Measurements from ENCODE around the gene SSC5D. TPM values are rescaled to one million over a fixed set of nuclear protein-coding genes. Genes with fewer than 3 reads are reported as not detected.

The SSC5D gene
- total RNA-seq, 1 donor from 2014 or later = 0.33 TPM

DNA sequence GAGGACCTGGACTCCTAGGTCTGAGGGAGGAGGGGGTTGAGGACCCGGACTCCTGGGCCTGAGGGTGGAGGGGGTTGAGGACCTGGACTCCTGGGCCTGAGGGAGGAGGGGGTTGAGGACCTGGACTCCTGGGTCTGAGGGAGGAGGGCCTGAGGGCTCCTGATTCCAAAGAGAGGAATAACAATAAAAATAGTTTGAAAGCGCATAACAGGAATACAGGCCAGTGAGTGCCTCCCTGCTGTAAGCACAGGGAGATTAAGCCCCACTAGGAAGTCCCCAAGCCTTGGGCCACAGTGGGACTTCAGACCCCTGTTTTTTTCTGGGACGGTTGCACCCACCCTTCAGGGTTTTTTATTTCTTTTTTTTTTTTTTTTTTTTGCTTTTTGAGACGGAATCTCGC, 49.9 kb downstream of the SSC5D start:
- H3K27me3 ChIP-seq (ENCODE audit: control insufficient read depth, insufficient read depth, low read length) = peaks cover 3% of the 10 kb centered on the region
- no peaks in the 10 kb centered on the region for H3K36me3 ChIP-seq (ENCODE audit: control insufficient read depth, insufficient read depth, low read length)
- H3K4me3 ChIP-seq (ENCODE audit: low read depth, low read length) = no peak overlapping the region
- no peak for TF ChIP-seq CTCF (IDR thresholded peaks at IDR 0.05; ENCODE audit: insufficient read depth, low read length, poor library complexity, severe bottlenecking)
- DNase-seq (ENCODE audit: low read depth) = no peak

- Histone ChIP-seq H3K4me3 (ENCODE audit: low read depth, low read length) (no peak overlapping the region), H3K27me3 (ENCODE audit: control insufficient read depth, insufficient read depth, low read length) (peaks cover 3% of the 10 kb centered on the region), H3K36me3 (ENCODE audit: control insufficient read depth, insufficient read depth, low read length) (no peaks in the 10 kb centered on the region)
- DNase-seq (ENCODE audit: low read depth) = no peak
- TF ChIP-seq CTCF (IDR thresholded peaks at IDR 0.05; ENCODE audit: insufficient read depth, low read length, poor library complexity, severe bottlenecking) = no peak
Measured at GRCh38 chr19:55539090-55539984, 51.1 kb downstream of the SSC5D start.

GRCh38 chr19:55540619-55541018, 52.4 kb downstream of the SSC5D start:
- H3K27me3 ChIP-seq (ENCODE audit: control insufficient read depth, insufficient read depth, low read length) = peaks cover 3% of the 10 kb centered on the region
- no peak overlapping the region for H3K4me3 ChIP-seq (ENCODE audit: low read depth, low read length)
- no peak for TF ChIP-seq CTCF (IDR thresholded peaks at IDR 0.05; ENCODE audit: insufficient read depth, low read length, poor library complexity, severe bottlenecking)
- no peak for DNase-seq (ENCODE audit: low read depth)
- H3K36me3 ChIP-seq (ENCODE audit: control insufficient read depth, insufficient read depth, low read length) = no peaks in the 10 kb centered on the region

DNA sequence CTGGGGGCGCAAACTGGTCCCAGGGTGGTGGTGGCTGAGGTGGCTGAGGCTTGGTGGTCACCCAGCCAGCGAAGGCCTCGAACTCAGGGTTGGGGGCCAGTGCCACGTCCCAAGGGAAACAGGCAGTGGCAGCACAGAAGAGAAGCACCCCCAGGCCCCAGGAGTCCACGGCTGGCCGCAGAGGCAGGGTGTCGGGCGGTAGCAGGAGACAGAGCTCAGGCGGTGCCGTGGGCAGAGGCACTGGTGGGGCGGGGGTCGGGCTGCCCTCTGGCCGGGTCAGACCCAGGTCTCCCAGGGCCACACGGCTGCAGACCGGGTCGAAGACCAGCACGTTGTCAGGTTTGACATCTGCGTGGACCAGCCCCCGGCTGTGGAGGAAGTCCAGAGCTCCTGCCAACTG, 52.9 kb downstream of the SSC5D start:
- Histone ChIP-seq H3K36me3 (ENCODE audit: control insufficient read depth, insufficient read depth, low read length) (no peaks in the 10 kb centered on the region), H3K27me3 (ENCODE audit: control insufficient read depth, insufficient read depth, low read length) (peaks cover 3% of the 10 kb centered on the region), H3K4me3 (ENCODE audit: low read depth, low read length) (no peak overlapping the region)
- DNase-seq (ENCODE audit: low read depth) = no peak
- TF ChIP-seq CTCF (IDR thresholded peaks at IDR 0.05; ENCODE audit: insufficient read depth, low read length, poor library complexity, severe bottlenecking) = no peak

GRCh38 chr19:55542292-55542855, 54.1 kb downstream of the SSC5D start:
- Histone ChIP-seq H3K27me3 (ENCODE audit: control insufficient read depth, insufficient read depth, low read length) (peaks cover 3% of the 10 kb centered on the region), H3K36me3 (ENCODE audit: control insufficient read depth, insufficient read depth, low read length) (no peaks in the 10 kb centered on the region), H3K4me3 (ENCODE audit: low read depth, low read length) (no peak overlapping the region)
- TF ChIP-seq CTCF (IDR thresholded peaks at IDR 0.05; ENCODE audit: insufficient read depth, low read length, poor library complexity, severe bottlenecking) = no peak
- no peak for DNase-seq (ENCODE audit: low read depth)

All from kidney epithelial cell (primary cell).